WTC11 (cell line): ENCODE data around the gene AGFG2. TPM values are rescaled to one million over a fixed set of nuclear protein-coding genes. Genes with fewer than 3 reads are reported as not detected.

Experiments used
- ATAC-seq: fragments of 200-7000 bp; cut with Tn5 transposase; 2 replicates; pipeline ENCODE4 v1.10.0; 2021; ENCODE audit warnings: mild to moderate bottlenecking, moderate library complexity
- CTCF ChIA-PET: fragments of 300-600 bp; sonication (Branson Sonifier 250); formaldehyde crosslinking; loops from one replicate; lab custom pipeline; 2021; ENCODE audit warnings: antibody characterized with exemption; lab: Charles Lee
- POLR2A ChIA-PET: fragments of 350-600 bp; sonication (Branson Sonifier 250); formaldehyde crosslinking; loops from one replicate; lab custom pipeline; 2021; ENCODE audit warnings: antibody characterized with exemption; lab: Charles Lee
- DNase-seq: peaks from one replicate; pipeline ENCODE4 v3.0.0; 2021; ENCODE audit warnings: low spot score
- H3K27ac Mint-ChIP-seq: 2 replicates; pipeline ENCODE4 v1.8.0; 2021; ENCODE audit warnings: mixed read lengths
- H3K27me3 Mint-ChIP-seq: 2 replicates; pipeline ENCODE4 v1.8.0; 2021; ENCODE audit warnings: low read depth, mild to moderate bottlenecking, moderate library complexity, mixed read lengths
- H3K36me3 Mint-ChIP-seq: 2 replicates; pipeline ENCODE4 v1.8.0; 2021; ENCODE audit warnings: mixed read lengths
- H3K4me1 Mint-ChIP-seq: 2 replicates; pipeline ENCODE4 v1.8.0; 2022; ENCODE audit warnings: mixed read lengths
- H3K4me3 Mint-ChIP-seq: 2 replicates; pipeline ENCODE4 v1.8.0; 2021; ENCODE audit warnings: mild to moderate bottlenecking, moderate library complexity, mixed read lengths
- H3K9me3 Mint-ChIP-seq: 2 replicates; pipeline ENCODE4 v1.8.0; 2021; ENCODE audit warnings: mixed read lengths
- AFF4 ChIP-seq: sonication (generic); formaldehyde crosslinking; IDR thresholded peaks from 2 replicates; pipeline ENCODE4 v1.8.1; 2023; ENCODE audit warnings: mild to moderate bottlenecking, missing genetic modification reagents, borderline replicate concordance
- CREB1 ChIP-seq: sonication (generic); formaldehyde crosslinking; IDR thresholded peaks from 2 replicates; pipeline ENCODE4 v1.8.0; 2023; ENCODE audit warnings: mild to moderate bottlenecking, missing genetic modification reagents
- FOXJ3 ChIP-seq: sonication (generic); formaldehyde crosslinking; IDR thresholded peaks from 2 replicates; pipeline ENCODE4 v1.9.0; 2021; ENCODE audit warnings: missing genetic modification reagents, mild to moderate bottlenecking, borderline replicate concordance
- HMGA2 ChIP-seq: fragments of 250-450 bp; sonication (Bioruptor Pico); IDR thresholded peaks from 2 replicates; pipeline ENCODE4 v1.4.0; 2021; ENCODE audit warnings: mild to moderate bottlenecking, moderate library complexity
- IRF2 ChIP-seq: sonication (generic); formaldehyde crosslinking; IDR thresholded peaks from 2 replicates; pipeline ENCODE4 v1.8.0; 2022; ENCODE audit warnings: low read depth, missing genetic modification reagents, borderline replicate concordance
- KAT7 ChIP-seq: sonication (generic); formaldehyde crosslinking; IDR thresholded peaks from 2 replicates; pipeline ENCODE4 v1.8.1; 2023; ENCODE audit warnings: missing genetic modification reagents, mild to moderate bottlenecking, borderline replicate concordance
- MXD4 ChIP-seq: fragments of 250-450 bp; sonication (Bioruptor Pico); IDR thresholded peaks from 2 replicates; pipeline ENCODE4 v1.8.0; 2021; ENCODE audit warnings: mild to moderate bottlenecking, moderate library complexity, borderline replicate concordance
- MYBL2 ChIP-seq: sonication (generic); formaldehyde crosslinking; IDR thresholded peaks from 2 replicates; pipeline ENCODE4 v1.8.1; 2023; ENCODE audit warnings: mild to moderate bottlenecking, moderate library complexity, missing genetic modification reagents
- PRDM15 ChIP-seq: sonication (generic); formaldehyde crosslinking; IDR thresholded peaks from 2 replicates; pipeline ENCODE4 v1.8.0; 2022; ENCODE audit warnings: missing genetic modification reagents
- PRRX2 ChIP-seq: fragments of 250-450 bp; sonication (Bioruptor Pico); IDR thresholded peaks from 2 replicates; pipeline ENCODE4 v1.8.0; 2021; ENCODE audit warnings: mild to moderate bottlenecking
- RELA ChIP-seq: sonication (generic); formaldehyde crosslinking; IDR thresholded peaks from 2 replicates; pipeline ENCODE4 v1.8.1; 2022; ENCODE audit warnings: missing genetic modification reagents, mild to moderate bottlenecking, borderline replicate concordance
- RORB ChIP-seq: fragments of 250-450 bp; sonication (Bioruptor Pico); IDR thresholded peaks from 2 replicates; pipeline ENCODE4 v1.9.0; 2021; ENCODE audit warnings: mild to moderate bottlenecking
- SOX15 ChIP-seq: fragments of 250-450 bp; sonication (Bioruptor Pico); IDR thresholded peaks from 2 replicates; pipeline ENCODE4 v1.9.0; 2021; ENCODE audit warnings: mild to moderate bottlenecking
- TEAD4 ChIP-seq: sonication (generic); formaldehyde crosslinking; IDR thresholded peaks from 2 replicates; pipeline ENCODE4 v1.8.0; 2022; ENCODE audit warnings: mild to moderate bottlenecking, missing genetic modification reagents
- TP53 ChIP-seq: sonication (generic); formaldehyde crosslinking; IDR thresholded peaks from 2 replicates; pipeline ENCODE4 v1.8.1; 2023; ENCODE audit warnings: mild to moderate bottlenecking, missing genetic modification reagents
- USF1 ChIP-seq: sonication (generic); formaldehyde crosslinking; IDR thresholded peaks from 2 replicates; pipeline ENCODE4 v1.8.0; 2022; ENCODE audit warnings: mild to moderate bottlenecking, missing genetic modification reagents
- ZNF121 ChIP-seq: sonication (generic); formaldehyde crosslinking; IDR thresholded peaks from 2 replicates; pipeline ENCODE4 v1.8.0; 2023; ENCODE audit warnings: missing genetic modification reagents
- ZNF232 ChIP-seq: sonication (generic); formaldehyde crosslinking; IDR thresholded peaks from 2 replicates; pipeline ENCODE4 v1.8.0; 2022; ENCODE audit warnings: mild to moderate bottlenecking, missing genetic modification reagents
- ZNF317 ChIP-seq: sonication (generic); formaldehyde crosslinking; IDR thresholded peaks from 2 replicates; pipeline ENCODE4 v1.8.1; 2023; ENCODE audit warnings: low read depth, mild to moderate bottlenecking, moderate library complexity, missing genetic modification reagents, borderline replicate concordance
- ZNF396 ChIP-seq: fragments of 250-450 bp; sonication (Bioruptor Pico); IDR thresholded peaks from 2 replicates; pipeline ENCODE4 v1.8.0; 2021; ENCODE audit warnings: mild to moderate bottlenecking, moderate library complexity, borderline replicate concordance
- ZNF512 ChIP-seq: sonication (generic); formaldehyde crosslinking; IDR thresholded peaks from 2 replicates; pipeline ENCODE4 v1.8.1; 2022; ENCODE audit warnings: missing genetic modification reagents, borderline replicate concordance
- total RNA-seq: library from RNA; stranded (reverse); gene quantifications from 3 replicates; pipeline ENCODE4 v1.2.3, GENCODE V29; 2021

AGFG2 gene
- total RNA-seq, 1 experiment from 2014 or later: 6.4 TPM

- TF ChIP-seq ZNF232 (no peak), TEAD4 (CRISPR knock-in tag) (no peak), TP53 (no peak), ZNF512 (no peak)
These were observed 36.9 kb downstream of the AGFG2 start (continued) for GRCh38 chr7:100575746-100576383.

- POLR2A ChIA-PET: no interaction called here
- peaks cover 10% of the 10 kb centered on the region for H3K4me1 Mint-ChIP-seq
- H3K27me3 Mint-ChIP-seq: 0 out of 2 replicates have a peak, but pooled peaks cover 3% of the 10 kb centered on the region
- TF ChIP-seq ZNF317: no peak
- no peak for TF ChIP-seq RORB (CRISPR knock-in tag)
- TF ChIP-seq RELA: no peak
- peak; percentile 75 for TF ChIP-seq ZNF121 (CRISPR knock-in tag)
- TF ChIP-seq MYBL2 (CRISPR knock-in tag): no peak
- TF ChIP-seq IRF2: no peak
- H3K27ac Mint-ChIP-seq: no peak overlapping the region
- peaks cover 7% of the 10 kb centered on the region; the same call in 1 of the 2 replicates for H3K36me3 Mint-ChIP-seq
- no peaks in the 10 kb centered on the region for H3K9me3 Mint-ChIP-seq
- CTCF ChIA-PET: interaction anchor here (0.8 to 1.6 kb wide), 2 partner anchors 9 to 17 kb away, joined by 3 read pairs; no protein-coding TSS in a partner anchor
- H3K4me3 Mint-ChIP-seq: no peak overlapping the region
- ATAC-seq: no peak
- DNase-seq: no peak
These were observed 37.5 kb downstream of the AGFG2 start for GRCh38 chr7:100576384-100576993.

- Mint-ChIP-seq H3K9me3 (no peaks in the 10 kb centered on the region), H3K27me3 (no peaks in the 10 kb centered on the region), H3K27ac (no peak overlapping the region), H3K4me1 (peaks cover 4% of the 10 kb centered on the region), H3K4me3 (no peak overlapping the region), H3K36me3 (peaks cover 7% of the 10 kb centered on the region; the same call in 1 of the 2 replicates)
- TF ChIP-seq SOX15 (CRISPR knock-in tag) (no peak), AFF4 (CRISPR knock-in tag) (no peak), PRRX2 (CRISPR knock-in tag) (no peak), KAT7 (CRISPR knock-in tag) (no peak), PRDM15 (no peak), CREB1 (CRISPR knock-in tag) (no peak), ZNF396 (CRISPR knock-in tag) (no peak), MXD4 (CRISPR knock-in tag) (no peak), HMGA2 (CRISPR knock-in tag) (no peak), USF1 (CRISPR knock-in tag) (no peak), MYBL2 (CRISPR knock-in tag) (no peak), FOXJ3 (CRISPR knock-in tag) (no peak)
- ChIA-PET CTCF (interaction anchor here (0.8 to 1.6 kb wide), 2 partner anchors 8 to 17 kb away, joined by 3 read pairs; no protein-coding TSS in a partner anchor), POLR2A (no interaction called here)
- no peak for DNase-seq
- no peak for ATAC-seq
These were observed 38.1 kb downstream of the AGFG2 start for GRCh38 chr7:100577103-100577502.
